RPMI8226 (cell line): Measurements from ENCODE around the gene C2CD4C.
"Not testable (repeated sequence)": the region's sequence is repeated elsewhere in the genome, so short reads cannot be mapped to it uniquely, and the experiment has no call there.

Source experiments
- DNase-seq: peaks from one replicate; pipeline ENCODE4 v3.0.0-alpha.2; 2015

C2CD4C gene

DNA sequence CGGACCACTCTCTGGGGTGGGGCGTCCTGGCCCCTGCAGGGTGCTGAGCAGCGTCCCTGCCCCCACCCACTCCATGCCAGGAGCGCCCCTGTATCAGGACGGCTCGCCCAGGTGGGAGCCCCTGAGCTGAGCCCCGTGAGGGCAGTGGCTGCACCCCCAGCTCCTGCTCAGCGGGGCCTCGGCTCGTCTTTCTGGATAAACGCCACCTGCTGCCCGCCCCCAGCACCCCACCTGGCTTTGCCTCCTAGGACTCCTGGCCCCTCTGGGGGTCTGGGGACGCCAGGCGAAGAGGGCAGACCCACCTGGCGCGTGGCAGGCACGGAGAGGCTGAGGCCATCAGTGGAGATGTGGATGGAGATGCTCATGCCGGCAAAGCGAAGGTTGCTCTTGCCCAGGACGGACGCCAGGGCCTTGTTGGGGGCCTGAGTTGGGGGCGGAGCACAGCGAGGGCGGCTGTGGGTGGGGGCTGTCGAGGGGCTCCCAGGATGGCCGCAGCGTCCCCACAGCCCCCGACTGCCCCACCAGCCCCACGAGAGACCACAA lies 29.5 kb upstream of the C2CD4C start:
- no peak for DNase-seq

DNA sequence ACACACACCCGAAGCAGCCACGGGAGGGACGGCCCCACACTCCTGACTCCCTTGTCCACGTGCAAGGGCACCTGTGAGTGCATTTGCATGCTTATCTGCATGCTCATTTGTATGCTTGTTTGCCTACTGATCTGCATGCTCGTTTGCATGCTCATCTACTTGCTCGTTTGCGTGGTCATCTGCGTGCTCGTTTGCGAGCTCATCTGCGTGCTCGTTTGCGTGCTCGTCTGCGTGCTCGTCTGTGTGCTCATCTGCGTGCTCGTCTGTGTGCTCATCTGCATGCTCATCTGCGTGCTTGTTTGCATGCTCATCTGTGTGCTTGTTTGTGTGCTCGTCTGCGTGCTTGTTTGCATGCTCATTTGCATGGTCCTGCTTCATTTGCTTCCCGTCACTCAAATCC lies 28.1 kb upstream of the C2CD4C start:
- DNase-seq, result no peak

DNA sequence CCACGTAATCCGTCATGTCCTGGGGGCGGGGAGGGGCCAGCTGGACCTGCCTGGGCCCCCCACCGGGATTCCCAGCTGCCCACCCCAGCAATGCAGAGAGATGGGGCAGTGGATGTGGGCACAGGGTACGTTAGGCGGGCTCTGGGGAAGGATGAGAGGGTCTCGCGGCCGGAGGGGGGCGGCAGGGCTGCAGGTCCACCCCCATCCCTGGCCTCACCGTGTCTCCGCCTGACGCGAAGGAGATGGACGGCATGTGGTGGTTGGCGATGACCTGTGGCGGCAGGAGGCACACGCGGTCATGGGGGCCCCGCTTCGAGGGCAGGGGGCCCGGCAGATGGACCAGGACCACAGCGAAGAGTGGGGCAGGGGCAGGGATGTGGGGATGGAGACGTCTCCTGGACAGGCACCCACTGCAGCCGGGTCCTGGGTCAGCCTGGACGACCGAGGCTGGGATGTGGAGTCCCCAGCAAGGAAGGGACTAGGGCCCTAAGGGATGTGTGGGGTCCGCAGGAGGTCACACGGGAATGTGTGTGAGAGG lies 27.5 kb upstream of the C2CD4C start:
- DNase-seq, result no peak

DNA sequence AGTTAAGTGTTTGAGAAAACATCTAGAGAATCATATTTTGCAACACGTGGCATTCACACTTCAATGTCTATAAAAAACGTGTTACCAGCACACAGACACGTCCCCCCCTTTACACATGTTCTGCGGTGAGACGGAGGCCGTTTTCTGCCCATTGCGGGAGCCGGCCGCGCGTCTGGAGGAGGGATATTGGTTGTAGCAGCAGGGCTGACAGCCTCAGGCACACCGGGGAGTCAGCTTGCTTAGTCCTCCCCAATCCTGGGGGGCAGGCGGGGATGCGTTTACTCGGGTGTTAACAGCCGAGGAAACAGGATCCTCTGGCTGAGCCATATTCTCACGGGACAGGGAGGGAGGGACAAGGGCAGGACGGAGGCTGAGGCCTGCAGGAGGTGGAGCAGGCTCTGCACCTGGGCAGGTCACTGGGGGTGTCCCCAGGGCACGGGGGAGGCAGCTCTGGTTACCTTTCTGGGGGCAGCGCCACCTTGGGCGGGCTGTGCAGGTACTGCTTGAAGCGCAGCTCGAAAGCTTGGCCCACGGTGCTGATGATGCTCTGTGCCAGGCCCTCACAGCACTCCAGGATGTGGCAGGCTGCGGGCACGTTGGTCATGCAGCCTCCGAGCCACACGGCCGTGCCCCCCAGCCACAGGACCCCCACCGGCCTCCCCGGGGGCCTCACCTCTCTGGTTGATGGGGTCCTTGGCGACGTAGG lies 26.9 kb upstream of the C2CD4C start:
- DNase-seq, result no peak

DNA sequence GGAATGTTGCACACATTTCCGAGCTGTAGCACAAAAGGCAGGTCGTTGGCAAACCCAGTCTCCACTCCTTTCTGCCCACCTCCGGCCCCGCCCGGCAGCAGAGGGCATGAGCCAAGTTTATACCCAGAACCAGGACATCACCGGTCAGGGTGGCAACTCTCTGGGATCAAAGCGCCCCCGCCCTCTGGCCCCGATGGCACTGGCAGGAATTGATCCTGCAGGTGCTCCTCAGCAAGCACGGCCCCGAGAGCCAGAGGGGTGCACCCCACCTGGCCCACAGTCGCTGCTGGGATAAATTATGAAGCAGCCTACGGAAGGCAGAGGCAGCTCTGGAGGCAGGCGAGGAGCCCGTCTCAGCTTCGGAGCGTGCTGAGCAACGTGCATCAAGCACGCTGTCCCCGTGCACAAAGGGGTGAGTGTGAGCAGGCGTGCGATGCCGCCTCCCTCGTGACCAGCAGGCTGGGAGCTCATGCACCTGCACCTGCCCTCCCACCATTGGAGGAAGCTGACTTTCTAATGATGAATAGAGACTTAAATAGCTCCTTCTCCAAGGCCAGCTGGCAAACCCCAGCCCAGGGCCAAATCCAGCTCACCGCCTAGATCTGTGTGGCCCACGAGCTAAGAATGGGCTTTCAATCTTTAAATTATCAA lies 26.2 kb upstream of the C2CD4C start:
- peak; percentile 75 for DNase-seq

DNA sequence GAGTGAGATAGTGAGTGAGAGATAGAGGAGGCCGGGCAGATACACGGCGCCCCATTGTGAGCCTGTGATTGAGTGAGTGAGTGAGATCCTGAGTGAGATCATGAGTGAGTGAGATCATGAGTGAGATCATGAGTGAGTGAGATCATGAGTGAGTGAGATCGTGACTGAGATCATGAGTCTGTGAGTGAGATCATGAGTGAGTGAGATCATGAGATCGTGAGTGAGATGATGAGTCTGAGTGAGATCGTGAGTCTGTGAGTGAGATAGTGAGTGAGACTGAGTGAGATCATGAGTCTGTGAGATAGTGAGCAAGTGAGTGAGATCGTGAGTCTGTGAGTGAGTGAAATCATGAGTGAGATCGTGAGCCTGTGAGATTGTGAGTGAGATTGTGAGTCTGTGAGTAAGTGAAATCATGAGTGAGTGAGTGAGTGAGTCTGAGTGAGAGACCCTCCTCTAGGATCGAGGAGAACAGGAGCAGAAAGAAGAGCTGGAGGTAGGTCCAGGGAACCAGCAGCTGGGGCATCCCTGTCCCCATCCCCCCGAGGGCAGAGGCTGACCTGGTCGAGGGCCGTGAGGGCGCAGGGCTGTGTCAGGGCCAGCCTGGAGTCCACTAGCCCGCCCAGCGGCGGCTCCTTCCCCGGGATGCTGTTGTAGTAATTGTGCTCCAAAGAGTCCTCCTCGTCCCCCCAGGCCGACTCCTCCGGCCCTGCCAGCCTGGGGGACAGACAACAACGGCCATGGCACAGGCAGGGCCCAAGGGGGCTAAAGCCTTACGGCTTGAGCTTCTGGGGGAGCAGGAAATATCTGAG lies 25.4 kb upstream of the C2CD4C start:
- DNase-seq, result no peak

- no peak for DNase-seq
These were observed 21.8 kb upstream of the C2CD4C start for GRCh38 chr19:430701-431100.

DNA sequence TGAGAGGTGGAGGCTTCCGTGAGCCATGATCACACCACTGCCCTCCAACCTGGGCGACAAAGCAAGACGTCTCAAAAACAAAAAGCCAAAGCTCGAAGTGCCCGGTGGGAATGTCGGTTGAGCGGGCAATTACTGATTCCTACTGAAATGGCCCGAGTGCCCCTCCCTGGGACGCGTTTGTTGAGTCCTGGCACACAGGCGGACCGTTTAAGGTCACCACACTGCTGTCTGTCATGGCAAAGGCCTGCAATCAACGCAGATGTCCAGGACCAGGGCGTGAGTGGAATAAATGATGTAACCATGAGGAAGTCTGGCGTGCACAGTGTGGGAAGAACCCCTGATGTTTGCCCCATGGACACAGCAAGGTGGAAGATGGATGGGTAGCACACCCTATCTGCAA lies 19.2 kb upstream of the C2CD4C start:
- no peak for DNase-seq

GRCh38 chr19:427675-428074 lies 18.7 kb upstream of the C2CD4C start:
- peak; percentile 56 for DNase-seq

- no peak for DNase-seq
These were observed 17.9 kb upstream of the C2CD4C start for GRCh38 chr19:426725-427445.

DNA sequence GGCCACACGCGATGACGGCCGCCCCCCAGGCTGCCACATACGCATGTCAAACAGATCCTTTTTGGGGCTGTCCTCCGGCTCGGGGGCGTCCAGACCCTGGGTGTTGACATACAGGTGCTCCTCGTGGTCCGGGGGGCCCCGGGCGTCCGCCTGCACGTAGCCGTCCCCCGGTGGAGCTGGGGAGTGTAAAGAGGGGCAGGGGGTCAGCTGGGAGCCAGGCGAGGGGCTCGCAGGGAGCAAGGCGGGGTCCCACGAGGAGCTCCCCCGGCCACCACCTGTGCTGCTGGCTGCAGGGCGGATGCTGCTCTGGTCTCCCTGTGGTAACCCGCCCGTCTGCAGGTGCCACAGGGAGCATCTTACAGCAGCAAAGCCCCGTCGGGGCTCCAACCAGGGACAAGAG lies 16.1 kb upstream of the C2CD4C start:
- DNase-seq, result no peak

- no peak for DNase-seq
These were observed 15.6 kb upstream of the C2CD4C start for GRCh38 chr19:424546-424945.

DNA sequence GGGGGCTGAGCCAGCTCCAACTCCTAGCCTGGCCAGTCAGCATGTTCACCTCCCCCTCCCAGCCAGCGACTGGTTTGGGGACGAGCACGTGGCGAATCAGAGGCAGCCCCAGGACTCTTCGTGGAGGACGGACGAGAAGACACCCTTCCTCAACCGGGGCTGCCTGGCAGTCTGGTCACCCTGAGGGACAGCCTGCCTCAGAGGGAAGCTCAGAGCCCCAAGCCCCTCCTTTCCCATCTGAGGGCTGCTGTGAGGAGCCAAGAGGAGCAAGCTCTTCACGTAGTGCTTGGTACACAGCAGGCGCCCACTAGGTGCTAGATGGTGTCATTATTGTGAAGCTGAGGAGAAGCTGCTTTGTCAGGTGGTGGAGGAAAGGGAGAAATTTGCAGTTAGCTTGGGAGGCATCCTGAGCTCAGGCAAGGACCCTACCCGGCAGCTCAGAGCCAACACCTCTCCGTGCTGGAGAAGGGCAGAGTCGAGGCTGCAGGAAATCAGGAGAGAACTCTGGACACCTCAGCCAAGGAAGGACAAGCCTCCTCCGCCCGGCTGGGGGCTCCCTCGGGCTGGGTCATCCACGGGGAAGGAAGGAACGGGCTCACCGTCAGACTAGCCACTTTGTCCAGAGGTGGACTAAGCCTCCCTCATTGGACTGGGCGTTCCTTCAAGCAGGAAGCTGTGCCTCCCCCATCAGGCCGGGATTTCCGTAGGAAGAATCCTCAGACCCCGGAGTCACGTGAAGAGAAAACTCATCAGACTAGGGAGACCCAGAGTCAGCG lies 14.9 kb upstream of the C2CD4C start:
- DNase-seq, result no peak

DNA sequence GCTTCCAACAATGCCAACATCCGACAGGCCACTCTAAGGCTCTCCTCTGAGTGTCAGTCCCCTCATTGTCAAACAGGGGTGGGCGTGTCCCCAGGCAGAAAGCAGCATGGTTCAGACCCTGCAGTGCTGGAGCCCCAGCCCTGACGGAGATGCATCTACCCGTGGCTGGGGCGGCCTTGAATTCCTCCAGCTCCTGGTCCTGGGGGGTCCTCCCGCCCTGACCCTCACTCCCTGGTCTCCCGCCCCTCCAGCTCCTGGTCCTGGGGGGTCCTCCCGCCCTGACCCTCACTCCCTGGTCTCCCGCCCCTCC lies 13.9 kb upstream of the C2CD4C start:
- not testable (repeated sequence) for DNase-seq

GRCh38 chr19:422213-422916 lies 13.4 kb upstream of the C2CD4C start:
- DNase-seq, result no peak

DNA sequence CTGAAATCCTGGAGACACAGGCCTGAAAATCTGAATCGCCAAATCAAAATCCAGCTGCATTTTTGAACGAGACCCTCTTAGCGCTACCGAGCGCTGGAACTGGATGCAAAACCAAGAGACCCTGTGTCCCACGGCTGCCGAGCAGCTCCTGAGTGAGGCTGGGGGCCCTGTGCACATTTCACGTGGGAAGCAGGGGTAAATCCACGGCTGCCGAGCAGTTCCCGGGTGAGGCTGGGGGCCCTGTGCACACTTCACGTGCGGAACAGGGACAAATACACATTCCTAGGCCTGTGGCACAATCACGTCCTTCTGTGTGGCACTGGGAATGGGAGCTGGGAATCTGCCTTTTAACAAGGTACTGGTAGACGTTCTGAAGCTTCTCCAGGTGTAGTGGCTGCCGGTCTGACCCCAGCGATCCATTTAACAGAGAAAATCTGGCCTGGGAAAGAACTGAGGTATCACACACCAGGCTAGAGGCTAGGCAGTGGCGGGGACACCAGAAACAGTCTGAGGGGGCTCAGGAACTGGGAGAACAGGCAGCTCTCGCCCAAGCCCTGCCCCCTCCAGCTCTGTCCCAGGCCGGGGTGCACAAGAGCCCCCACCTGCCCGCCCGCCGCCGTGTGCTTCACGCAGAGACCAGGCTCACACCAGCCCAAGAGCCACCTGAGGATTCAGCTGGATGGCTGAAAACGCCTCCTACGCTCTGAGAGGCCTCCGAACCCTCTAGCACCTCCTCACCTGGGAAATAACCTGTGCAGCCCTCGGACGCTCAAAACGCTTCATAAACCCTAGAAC lies 11.0 kb upstream of the C2CD4C start:
- DNase-seq, result no peak

- peak; percentile 3 for DNase-seq
These were observed 10.1 kb upstream of the C2CD4C start for GRCh38 chr19:418761-419671.

GRCh38 chr19:416416-416815 lies 7.5 kb upstream of the C2CD4C start:
- DNase-seq, result no peak

GRCh38 chr19:415292-415691 lies 6.3 kb upstream of the C2CD4C start:
- no peak for DNase-seq
